Measurements from ENCODE around the gene RASA3.

Gene RASA3

GRCh38 chr13:114061047-114061446 is 71.4 kb downstream of the RASA3 start:
- no peak for TF ChIP-seq CTCF (IDR thresholded peaks at IDR 0.05; ENCODE audit: low read length, missing control alignments)
- H3K4me3 ChIP-seq (replicated peaks; ENCODE audit: low read depth, low read length) = no peak overlapping the region
- no peak for DNase-seq (ENCODE audit: low read depth)

DNA sequence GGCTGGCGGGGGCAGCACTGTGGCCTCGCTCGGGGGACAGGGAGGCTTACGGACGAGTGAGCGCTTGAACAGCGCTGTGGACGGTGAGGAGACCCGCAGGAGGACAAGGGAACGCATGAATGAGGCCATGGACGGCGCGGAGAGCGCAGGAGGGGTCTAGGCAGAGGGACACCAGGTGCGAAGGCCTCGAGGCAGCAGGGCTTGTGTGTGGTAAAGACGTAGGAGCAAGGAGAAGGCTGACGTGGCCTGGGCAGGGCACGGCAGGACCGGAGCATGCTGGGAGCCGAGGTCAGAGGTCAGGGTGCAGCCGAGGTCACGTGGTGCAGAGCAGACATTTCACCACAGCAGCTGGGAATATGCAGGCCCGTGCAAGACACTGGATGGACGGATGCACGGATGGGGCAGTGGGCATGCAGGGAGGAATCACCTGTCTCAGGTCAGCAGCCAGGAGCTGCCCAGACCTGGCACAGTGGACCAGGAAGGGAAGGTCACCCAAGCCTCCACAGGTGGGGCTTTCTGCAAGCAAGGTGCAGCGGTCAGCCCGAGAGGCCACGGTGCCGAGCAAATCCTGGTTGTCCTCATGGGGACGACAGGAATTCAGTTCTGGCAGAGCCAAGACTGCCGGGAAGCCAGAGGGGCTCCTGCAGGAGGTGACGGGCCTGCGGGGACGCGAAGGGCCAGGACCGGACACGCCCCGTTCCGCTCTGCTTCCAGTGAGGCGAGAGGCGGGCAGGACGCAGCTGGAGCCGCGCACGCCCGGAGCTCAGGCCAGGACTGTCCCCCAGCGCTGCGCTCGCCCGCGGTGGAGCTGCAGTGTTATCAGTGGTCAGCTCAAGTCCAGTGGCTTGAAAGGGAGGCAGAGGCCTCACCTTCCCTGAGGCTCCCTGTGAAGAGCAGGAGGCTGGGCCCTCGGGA is 72.2 kb downstream of the RASA3 start:
- H3K4me3 ChIP-seq (replicated peaks; ENCODE audit: low read depth, low read length) = no peak overlapping the region
- no peak for DNase-seq (ENCODE audit: low read depth)
- TF ChIP-seq CTCF (IDR thresholded peaks at IDR 0.05; ENCODE audit: low read length, missing control alignments) = no peak

DNA sequence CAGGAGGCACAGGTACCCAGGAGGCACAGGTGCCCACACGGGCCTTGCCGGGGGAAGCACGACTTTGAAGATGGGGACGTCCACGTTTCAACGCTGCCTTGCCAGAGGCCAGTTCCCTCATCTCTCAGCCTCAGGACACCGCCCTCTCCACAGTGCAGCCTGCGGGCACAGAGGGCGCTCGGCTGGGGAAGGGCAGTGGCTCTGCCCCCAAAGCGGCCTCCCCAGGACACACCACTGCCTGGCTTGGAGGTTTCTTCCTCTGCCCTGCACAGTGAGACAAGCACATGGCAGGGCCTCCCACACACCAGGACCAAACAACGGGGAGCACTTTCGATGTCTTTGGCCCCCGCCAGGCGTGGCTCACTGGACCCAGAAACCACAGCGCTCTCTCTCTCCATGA is 73.0 kb downstream of the RASA3 start:
- no peak for DNase-seq (ENCODE audit: low read depth)
- TF ChIP-seq CTCF (IDR thresholded peaks at IDR 0.05; ENCODE audit: low read length, missing control alignments) = no peak
- no peak overlapping the region for H3K4me3 ChIP-seq (replicated peaks; ENCODE audit: low read depth, low read length)

GRCh38 chr13:114058051-114058867 is 74.2 kb downstream of the RASA3 start:
- no peak for TF ChIP-seq CTCF (IDR thresholded peaks at IDR 0.05; ENCODE audit: low read length, missing control alignments)
- H3K4me3 ChIP-seq (replicated peaks; ENCODE audit: low read depth, low read length) = no peak overlapping the region

DNA sequence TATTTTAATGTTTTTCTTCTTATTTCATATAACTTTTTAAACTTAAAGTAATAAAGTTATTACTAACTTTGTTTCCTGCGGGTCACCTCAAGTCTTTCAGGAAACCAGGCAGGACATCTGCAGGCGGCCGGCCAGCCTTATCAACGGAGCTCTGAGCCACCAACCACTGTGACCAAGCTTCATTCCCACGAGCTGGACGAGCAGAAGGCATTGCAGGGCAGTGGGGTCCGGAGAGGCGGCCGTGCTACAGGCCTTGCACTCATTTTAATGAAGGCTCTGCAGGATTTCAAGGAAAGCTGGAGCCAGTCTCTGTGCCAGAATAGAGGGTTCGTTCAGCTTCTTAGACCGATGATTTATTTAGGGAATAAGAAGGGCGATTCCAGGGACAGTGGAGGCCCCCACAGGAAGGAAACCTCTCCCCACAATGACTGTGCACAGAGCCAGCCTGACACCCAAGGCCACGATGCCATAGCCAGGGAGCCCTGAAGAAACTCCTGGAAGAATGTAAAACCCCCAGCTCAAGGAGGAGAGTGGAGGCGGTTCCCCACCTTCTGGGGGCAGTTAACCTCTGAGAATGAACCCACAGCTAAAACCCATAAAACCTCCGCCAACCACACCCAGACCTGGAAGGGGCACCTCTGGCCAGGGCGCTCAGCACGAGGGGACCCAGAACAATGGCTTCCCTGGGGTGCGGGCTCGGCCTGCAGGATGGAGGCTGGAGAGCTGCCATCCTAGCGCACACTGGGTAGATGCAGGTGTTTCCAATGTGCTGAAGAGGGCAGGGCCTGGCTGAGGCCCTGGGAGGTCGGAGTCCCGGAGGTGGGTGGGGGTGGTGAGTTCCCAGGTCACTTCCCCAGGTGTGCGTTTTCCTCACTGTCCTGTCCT is 75.0 kb downstream of the RASA3 start:
- no peak overlapping the region for H3K4me3 ChIP-seq (replicated peaks; ENCODE audit: low read depth, low read length)
- DNase-seq (ENCODE audit: low read depth) = no peak
- no peak for TF ChIP-seq CTCF (IDR thresholded peaks at IDR 0.05; ENCODE audit: low read length, missing control alignments)

More at GRCh38 chr13:114058051-114058867, 74.2 kb downstream of the RASA3 start:
- DNase-seq (ENCODE audit: low read depth) = no peak

DNA sequence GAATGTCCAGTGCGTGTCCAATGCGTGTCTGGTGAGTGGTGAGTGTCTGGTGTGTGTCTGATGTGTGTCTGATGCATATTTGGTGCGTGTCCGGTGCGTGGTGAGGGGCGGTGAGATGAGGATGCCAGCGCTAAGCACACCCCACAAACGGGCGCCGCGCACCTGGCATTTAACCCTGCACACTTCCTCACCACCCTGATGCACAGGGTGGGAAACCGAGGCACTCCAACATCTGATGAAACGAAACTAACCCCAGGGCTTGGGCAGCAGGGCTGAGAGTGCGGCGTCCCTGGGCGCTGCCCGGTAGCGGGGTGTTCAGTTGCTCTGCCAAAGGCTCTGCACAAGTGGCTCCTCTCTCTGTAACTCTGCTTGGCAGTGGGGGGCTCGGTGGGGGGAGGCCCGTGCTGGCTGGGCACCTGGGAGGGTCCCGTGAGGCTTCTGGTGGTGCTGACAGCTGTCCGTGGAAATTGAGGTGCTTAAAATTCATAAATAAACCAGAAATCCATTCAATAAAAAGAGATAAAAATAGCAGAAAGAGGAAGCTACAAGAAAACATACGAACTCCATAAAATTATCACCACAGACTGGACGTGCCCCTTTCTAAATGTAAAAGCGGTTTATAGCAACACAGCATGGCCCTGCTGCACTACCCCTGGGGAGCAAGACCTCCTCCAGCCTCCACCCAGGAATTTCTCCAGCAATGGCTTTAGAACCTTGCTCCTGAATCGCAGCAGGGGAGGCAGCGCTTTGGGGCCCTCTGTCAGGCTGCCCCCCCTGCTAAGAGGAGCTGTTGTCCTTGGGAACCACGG is 76.0 kb downstream of the RASA3 start:
- no peak overlapping the region for H3K4me3 ChIP-seq (replicated peaks; ENCODE audit: low read depth, low read length)
- no peak for TF ChIP-seq CTCF (IDR thresholded peaks at IDR 0.05; ENCODE audit: low read length, missing control alignments)
- DNase-seq (ENCODE audit: low read depth) = no peak
